HCT116 (cell line): ENCODE results near the gene SSTR5.

Experiments used
- ZNF274 ChIP-seq: fragments of 200-500 bp; sonication (Bioruptor generic); IDR thresholded peaks from 2 replicates; pipeline ENCODE4 v1.6.1; 2014; ENCODE audit warnings: mild to moderate bottlenecking, low read depth, low read length, inconsistent platforms
- TF ChIP-seq, protein P1 (sequence below), 3 experiments: fragments of 200-600 bp in 1 of 3; sonication (generic) in 1 of 3; IDR thresholded peaks in 2 of 3; conservative IDR thresholded peaks in 1 of 3; 2 replicates each; pipeline ENCODE4 v1.5.1; 2012 to 2017; ENCODE audit warnings: low read depth in 2 of 3, low read length in 2 of 3, antibody characterized with exemption in 1 of 3, borderline replicate concordance in 1 of 3, control low read depth in 1 of 3, mild to moderate bottlenecking in 1 of 3, mixed read lengths in 1 of 3, mixed run types in 1 of 3, moderate library complexity in 1 of 3; ENCODE audit not compliant: insufficient read depth in 1 of 3
- TF ChIP-seq, protein P2 (sequence below): IDR thresholded peaks from 2 replicates; pipeline ENCODE4 v1.6.1; 2011; ENCODE audit warnings: mild to moderate bottlenecking, low read length, moderate library complexity; ENCODE audit not compliant: insufficient replicate concordance; ENCODE audit errors: extremely low read depth

DNA sequence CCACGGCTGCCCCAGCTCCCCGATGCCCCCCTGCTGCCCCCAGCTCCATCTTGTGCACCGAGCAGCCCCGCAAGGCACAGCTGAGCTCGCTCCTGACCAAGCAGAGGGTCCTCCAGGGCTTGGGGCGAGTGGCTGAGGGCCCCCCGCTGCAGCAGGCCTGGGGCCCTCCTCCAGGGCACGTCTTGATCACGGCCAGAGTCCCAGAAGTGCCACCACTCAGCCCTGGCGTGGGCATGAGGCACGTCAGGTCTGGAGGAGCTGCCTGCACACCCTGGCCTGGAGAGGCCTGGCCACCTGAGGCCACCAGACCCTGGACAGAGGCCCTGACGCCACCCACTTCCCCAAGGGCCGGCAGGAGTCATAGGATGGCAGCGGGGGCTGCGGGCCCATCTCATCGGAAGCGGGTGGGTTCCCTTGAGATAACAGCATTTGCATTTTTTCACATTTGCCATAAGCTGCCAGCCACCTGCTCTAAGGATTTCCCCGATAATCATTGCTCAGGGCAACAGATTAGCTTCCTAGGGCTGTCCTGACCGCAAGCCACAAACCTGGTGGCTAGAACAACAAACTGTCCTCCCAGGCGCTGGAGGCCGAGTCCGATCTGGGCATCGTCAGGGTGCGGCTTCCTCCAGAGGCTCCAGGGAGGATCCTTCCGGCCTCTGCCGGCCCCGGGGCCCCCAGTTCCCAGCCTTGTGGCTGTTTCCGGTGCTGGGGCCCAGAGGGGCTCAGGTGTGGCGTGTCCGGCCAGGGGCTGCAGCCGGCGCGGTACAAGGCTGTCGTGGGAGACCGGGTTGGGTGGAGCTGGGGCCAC is 47.4 kb downstream of the SSTR5 start:
- TF ChIP-seq, protein P1, sequence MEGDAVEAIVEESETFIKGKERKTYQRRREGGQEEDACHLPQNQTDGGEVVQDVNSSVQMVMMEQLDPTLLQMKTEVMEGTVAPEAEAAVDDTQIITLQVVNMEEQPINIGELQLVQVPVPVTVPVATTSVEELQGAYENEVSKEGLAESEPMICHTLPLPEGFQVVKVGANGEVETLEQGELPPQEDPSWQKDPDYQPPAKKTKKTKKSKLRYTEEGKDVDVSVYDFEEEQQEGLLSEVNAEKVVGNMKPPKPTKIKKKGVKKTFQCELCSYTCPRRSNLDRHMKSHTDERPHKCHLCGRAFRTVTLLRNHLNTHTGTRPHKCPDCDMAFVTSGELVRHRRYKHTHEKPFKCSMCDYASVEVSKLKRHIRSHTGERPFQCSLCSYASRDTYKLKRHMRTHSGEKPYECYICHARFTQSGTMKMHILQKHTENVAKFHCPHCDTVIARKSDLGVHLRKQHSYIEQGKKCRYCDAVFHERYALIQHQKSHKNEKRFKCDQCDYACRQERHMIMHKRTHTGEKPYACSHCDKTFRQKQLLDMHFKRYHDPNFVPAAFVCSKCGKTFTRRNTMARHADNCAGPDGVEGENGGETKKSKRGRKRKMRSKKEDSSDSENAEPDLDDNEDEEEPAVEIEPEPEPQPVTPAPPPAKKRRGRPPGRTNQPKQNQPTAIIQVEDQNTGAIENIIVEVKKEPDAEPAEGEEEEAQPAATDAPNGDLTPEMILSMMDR (IDR thresholded peaks at IDR 0.05 in 2 of 3, conservative IDR thresholded peaks at IDR 0.05 in 1 of 3; ENCODE audit: borderline replicate concordance in 1 of 3, insufficient read depth in 1 of 3, low read depth in 2 of 3, low read length in 2 of 3) = no peak
- no peak for TF ChIP-seq ZNF274
- TF ChIP-seq, protein P2, sequence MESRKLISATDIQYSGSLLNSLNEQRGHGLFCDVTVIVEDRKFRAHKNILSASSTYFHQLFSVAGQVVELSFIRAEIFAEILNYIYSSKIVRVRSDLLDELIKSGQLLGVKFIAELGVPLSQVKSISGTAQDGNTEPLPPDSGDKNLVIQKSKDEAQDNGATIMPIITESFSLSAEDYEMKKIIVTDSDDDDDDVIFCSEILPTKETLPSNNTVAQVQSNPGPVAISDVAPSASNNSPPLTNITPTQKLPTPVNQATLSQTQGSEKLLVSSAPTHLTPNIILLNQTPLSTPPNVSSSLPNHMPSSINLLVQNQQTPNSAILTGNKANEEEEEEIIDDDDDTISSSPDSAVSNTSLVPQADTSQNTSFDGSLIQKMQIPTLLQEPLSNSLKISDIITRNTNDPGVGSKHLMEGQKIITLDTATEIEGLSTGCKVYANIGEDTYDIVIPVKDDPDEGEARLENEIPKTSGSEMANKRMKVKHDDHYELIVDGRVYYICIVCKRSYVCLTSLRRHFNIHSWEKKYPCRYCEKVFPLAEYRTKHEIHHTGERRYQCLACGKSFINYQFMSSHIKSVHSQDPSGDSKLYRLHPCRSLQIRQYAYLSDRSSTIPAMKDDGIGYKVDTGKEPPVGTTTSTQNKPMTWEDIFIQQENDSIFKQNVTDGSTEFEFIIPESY = no peak
